PC-9 (cell line): Measurements from ENCODE around the gene GLIPR1L2. TPM values are rescaled to one million over a fixed set of nuclear protein-coding genes. Genes with fewer than 3 reads are reported as not detected.

Experiments used
- BruUV-seq: library from RNA; stranded (reverse); fragments of 400-500 nt; replicated peaks from 2 replicates; lab custom pipeline; 2021; lab: Mats Ljungman, UMichigan
- CTCF ChIA-PET: fragments of 300-600 bp; sonication (Branson Sonifier 250); formaldehyde crosslinking; loops from one replicate; lab custom pipeline; 2022; ENCODE audit warnings: antibody characterized with exemption; lab: Charles Lee
- POLR2A ChIA-PET: fragments of 300-600 bp; sonication (Branson Sonifier 250); formaldehyde crosslinking; loops from one replicate; lab custom pipeline; 2022; ENCODE audit warnings: antibody characterized with exemption; ENCODE audit not compliant: unreplicated experiment; lab: Charles Lee
- DNase-seq, 2 experiments: peaks; one replicate each; pipeline versions ENCODE4 v3.0.0 to v3.0.0-alpha.2; 2015 to 2022; ENCODE audit warnings: mixed read lengths in 1 of 2
- H2AFZ ChIP-seq: fragments of 200-600 bp; sonication (generic); 2 replicates; pipeline ENCODE4 v1.8.1; 2017; ENCODE audit warnings: antibody characterized with exemption
- H3F3A ChIP-seq: fragments of 200-600 bp; sonication (generic); 2 replicates; pipeline ENCODE4 v1.8.1; 2017; ENCODE audit warnings: antibody characterized with exemption, mild to moderate bottlenecking, low read depth; ENCODE audit not compliant: insufficient read depth
- H3K27ac ChIP-seq: fragments of 200-600 bp; sonication (generic); 2 replicates; pipeline ENCODE4 v1.6.1; 2016; ENCODE audit warnings: mixed run types
- H3K27me3 ChIP-seq: fragments of 200-600 bp; sonication (generic); 2 replicates; pipeline ENCODE4 v1.6.1; 2016; ENCODE audit warnings: low read depth, mixed run types; ENCODE audit not compliant: insufficient read depth
- H3K36me3 ChIP-seq: fragments of 200-600 bp; sonication (generic); 2 replicates; pipeline ENCODE4 v1.6.1; 2016; ENCODE audit warnings: low read depth, mixed run types
- H3K4me1 ChIP-seq: fragments of 200-600 bp; sonication (generic); replicated peaks from 2 replicates; pipeline ENCODE4 v1.6.1; 2016; ENCODE audit warnings: mixed run types; ENCODE audit not compliant: insufficient read depth
- H3K4me2 ChIP-seq: fragments of 200-600 bp; sonication (generic); 2 replicates; pipeline ENCODE4 v1.6.1; 2017; ENCODE audit warnings: mixed run types
- H3K4me3 ChIP-seq: fragments of 200-600 bp; sonication (generic); 2 replicates; pipeline ENCODE4 v1.6.1; 2016; ENCODE audit warnings: mixed run types
- H3K79me2 ChIP-seq: fragments of 200-600 bp; sonication (generic); 2 replicates; pipeline ENCODE4 v1.6.1; 2017; ENCODE audit warnings: low read depth, mixed run types
- H3K9me2 ChIP-seq: fragments of 200-600 bp; sonication (generic); 2 replicates; pipeline ENCODE4 v1.8.1; 2017; ENCODE audit warnings: mild to moderate bottlenecking; ENCODE audit not compliant: insufficient read depth
- H3K9me3 ChIP-seq: fragments of 200-600 bp; sonication (generic); 2 replicates; pipeline ENCODE4 v1.8.1; 2016; ENCODE audit warnings: low read depth; ENCODE audit not compliant: insufficient read depth
- H4K20me1 ChIP-seq: fragments of 200-600 bp; sonication (generic); 2 replicates; pipeline ENCODE4 v1.8.1; 2017; ENCODE audit not compliant: insufficient read depth
- EZH2 ChIP-seq: fragments of 200-600 bp; sonication (generic); IDR thresholded peaks from 2 replicates; pipeline ENCODE4 v1.8.0; 2017; ENCODE audit warnings: antibody characterized with exemption, low read depth
- intact Hi-C: fragments of 100-400 bp; cut with micrococcal nuclease; formaldehyde crosslinking; loops from one replicate; pipeline ENCODE4 v1.10.0; 2022; ENCODE audit not compliant: unreplicated experiment
- total RNA-seq: library from RNA; stranded (reverse); gene quantifications from 2 replicates; pipeline ENCODE4 v1.2.3, GENCODE V29; 2021
- TF ChIP-seq, protein P1 (sequence below): fragments of 200-600 bp; sonication (generic); conservative IDR thresholded peaks from 2 replicates; pipeline ENCODE4 v1.6.1; 2017; ENCODE audit warnings: mixed run types, antibody characterized with exemption, mild to moderate bottlenecking, moderate library complexity

GLIPR1L2 gene
- total RNA-seq, 1 experiment from 2014 or later: not detected

DNA sequence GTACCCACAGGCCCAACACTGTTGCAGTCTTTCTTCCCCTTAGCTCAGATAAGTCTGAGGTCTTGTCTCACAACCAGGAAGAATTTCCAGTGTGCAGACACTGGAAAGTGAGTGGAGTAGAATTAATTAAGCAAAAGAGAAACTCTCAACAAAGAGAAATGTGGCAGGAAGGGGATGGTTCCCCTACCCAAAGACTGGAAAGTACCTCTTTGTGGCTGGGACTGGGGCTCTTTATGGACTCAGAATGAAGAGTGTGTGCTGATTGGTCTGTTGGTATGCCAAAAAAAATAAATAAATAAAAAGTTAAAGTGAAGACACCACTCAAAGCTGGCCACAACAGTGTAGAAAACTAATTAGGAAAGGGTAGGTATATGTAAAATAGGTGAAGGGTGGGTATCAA lies 30.0 kb upstream of the GLIPR1L2 start:
- POLR2A ChIA-PET: interaction anchor here (0.5 kb wide), 1 partner anchor 202 kb away, joined by 3 read pairs; no protein-coding TSS in a partner anchor
- TF ChIP-seq, protein P1, sequence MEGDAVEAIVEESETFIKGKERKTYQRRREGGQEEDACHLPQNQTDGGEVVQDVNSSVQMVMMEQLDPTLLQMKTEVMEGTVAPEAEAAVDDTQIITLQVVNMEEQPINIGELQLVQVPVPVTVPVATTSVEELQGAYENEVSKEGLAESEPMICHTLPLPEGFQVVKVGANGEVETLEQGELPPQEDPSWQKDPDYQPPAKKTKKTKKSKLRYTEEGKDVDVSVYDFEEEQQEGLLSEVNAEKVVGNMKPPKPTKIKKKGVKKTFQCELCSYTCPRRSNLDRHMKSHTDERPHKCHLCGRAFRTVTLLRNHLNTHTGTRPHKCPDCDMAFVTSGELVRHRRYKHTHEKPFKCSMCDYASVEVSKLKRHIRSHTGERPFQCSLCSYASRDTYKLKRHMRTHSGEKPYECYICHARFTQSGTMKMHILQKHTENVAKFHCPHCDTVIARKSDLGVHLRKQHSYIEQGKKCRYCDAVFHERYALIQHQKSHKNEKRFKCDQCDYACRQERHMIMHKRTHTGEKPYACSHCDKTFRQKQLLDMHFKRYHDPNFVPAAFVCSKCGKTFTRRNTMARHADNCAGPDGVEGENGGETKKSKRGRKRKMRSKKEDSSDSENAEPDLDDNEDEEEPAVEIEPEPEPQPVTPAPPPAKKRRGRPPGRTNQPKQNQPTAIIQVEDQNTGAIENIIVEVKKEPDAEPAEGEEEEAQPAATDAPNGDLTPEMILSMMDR: no peak
- no peak for TF ChIP-seq EZH2
- Histone ChIP-seq H3F3A (no peaks in the 10 kb centered on the region), H2AFZ (no peak overlapping the region), H4K20me1 (no peaks in the 10 kb centered on the region), H3K36me3 (no peaks in the 10 kb centered on the region), H3K9me2 (no peaks in the 10 kb centered on the region), H3K79me2 (no peaks in the 10 kb centered on the region), H3K27me3 (no peaks in the 10 kb centered on the region), H3K4me3 (no peak overlapping the region), H3K9me3 (peaks cover 7% of the 10 kb centered on the region; the same call in 1 of the 2 replicates), H3K4me1 (no peaks in the 10 kb centered on the region), H3K4me2 (no peak overlapping the region), H3K27ac (no peak overlapping the region)
- intact Hi-C loops: no loop called here
- no TSS peak for BruUV-seq
- CTCF ChIA-PET: no interaction called here
- no peak for DNase-seq

DNA sequence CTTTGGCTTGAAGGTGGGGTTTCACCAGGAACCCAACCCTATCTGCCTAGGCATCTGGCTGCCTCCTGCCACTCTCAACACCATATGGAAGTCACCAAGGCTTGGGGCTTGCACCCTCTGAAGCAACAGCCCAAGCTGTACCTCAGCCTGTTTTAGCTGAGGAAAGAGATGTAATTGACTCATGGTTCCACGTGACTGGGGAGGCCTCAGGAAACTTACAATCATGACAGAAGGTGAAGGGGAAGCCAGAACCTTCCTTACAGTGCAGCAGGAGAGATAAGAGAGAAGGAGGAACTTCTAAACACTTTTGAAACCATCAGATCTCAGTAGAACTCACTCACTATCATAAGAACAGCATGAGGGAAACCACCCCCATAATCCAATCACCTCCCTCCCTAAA lies 29.5 kb upstream of the GLIPR1L2 start:
- intact Hi-C loops: no loop called here
- DNase-seq: no peak
- H3K9me2 ChIP-seq: no peaks in the 10 kb centered on the region
- no peak for TF ChIP-seq EZH2
- no peak overlapping the region for H2AFZ ChIP-seq
- no peaks in the 10 kb centered on the region for H3F3A ChIP-seq
- no peak overlapping the region for H3K27ac ChIP-seq
- H3K4me1 ChIP-seq: no peaks in the 10 kb centered on the region
- H3K36me3 ChIP-seq: no peaks in the 10 kb centered on the region
- H4K20me1 ChIP-seq: no peaks in the 10 kb centered on the region
- POLR2A ChIA-PET: no interaction called here
- no peak overlapping the region for H3K4me2 ChIP-seq
- BruUV-seq: no TSS peak
- H3K27me3 ChIP-seq: no peaks in the 10 kb centered on the region
- peaks cover 7% of the 10 kb centered on the region; the same call in 1 of the 2 replicates for H3K9me3 ChIP-seq
- H3K4me3 ChIP-seq: no peak overlapping the region
- no peaks in the 10 kb centered on the region for H3K79me2 ChIP-seq
- CTCF ChIA-PET: no interaction called here

DNA sequence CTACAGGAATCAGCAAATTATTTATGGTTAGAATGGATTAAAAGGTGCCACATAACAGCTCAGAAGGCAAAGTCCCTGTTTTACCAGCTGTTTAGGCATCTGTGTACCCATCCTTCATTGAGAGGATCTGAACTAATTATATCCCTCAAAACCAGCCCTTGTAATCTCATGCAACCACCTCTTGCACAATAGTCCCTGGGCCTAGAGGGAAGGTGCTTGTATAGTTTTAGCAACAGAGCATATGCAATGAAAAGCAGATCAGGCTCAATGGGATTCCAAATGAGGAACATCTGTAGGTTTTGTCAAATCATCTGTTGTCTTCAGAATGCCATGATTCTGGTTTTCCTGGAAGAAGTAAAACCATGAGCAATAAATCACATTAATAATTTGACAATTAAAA lies 26.0 kb upstream of the GLIPR1L2 start:
- no peaks in the 10 kb centered on the region for H4K20me1 ChIP-seq
- no peaks in the 10 kb centered on the region for H3K27me3 ChIP-seq
- intact Hi-C loops: no loop called here
- no peaks in the 10 kb centered on the region for H3K79me2 ChIP-seq
- no peaks in the 10 kb centered on the region for H3F3A ChIP-seq
- peaks cover 3% of the 10 kb centered on the region; the same call in 1 of the 2 replicates for H3K9me3 ChIP-seq
- H3K4me2 ChIP-seq: no peak overlapping the region
- H2AFZ ChIP-seq: no peak overlapping the region
- no peak overlapping the region for H3K27ac ChIP-seq
- ChIA-PET POLR2A (no interaction called here), CTCF (no interaction called here)
- DNase-seq: no peak
- H3K4me1 ChIP-seq: no peaks in the 10 kb centered on the region
- H3K36me3 ChIP-seq: no peaks in the 10 kb centered on the region
- H3K4me3 ChIP-seq: no peak overlapping the region
- 0 out of 2 replicates have a peak, but pooled peaks cover 4% of the 10 kb centered on the region for H3K9me2 ChIP-seq
- no peak for TF ChIP-seq EZH2
- TF ChIP-seq, protein P1: no peak
- no TSS peak for BruUV-seq

DNA sequence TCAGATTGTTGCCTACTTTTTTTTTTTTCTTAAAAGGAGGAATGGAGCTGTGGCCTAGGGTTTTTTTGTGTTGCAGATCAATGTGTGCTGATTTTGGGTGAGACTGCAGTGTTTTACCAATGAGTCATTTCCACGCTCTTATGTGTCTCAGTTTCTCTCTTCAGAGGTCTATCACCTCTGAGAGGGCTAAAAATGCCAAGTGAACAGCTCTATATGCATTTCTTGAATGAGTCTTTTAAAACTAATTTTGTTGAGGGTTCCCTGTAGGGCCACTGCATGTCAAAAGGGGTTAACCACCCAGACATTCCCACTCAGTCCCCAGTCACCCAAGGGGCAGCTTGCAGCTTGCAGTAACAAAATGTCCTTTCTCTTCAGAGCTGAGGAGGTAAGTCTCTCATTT lies 24.3 kb upstream of the GLIPR1L2 start:
- Histone ChIP-seq H3K4me3 (no peak overlapping the region), H3F3A (no peaks in the 10 kb centered on the region), H3K27ac (no peak overlapping the region), H3K79me2 (no peaks in the 10 kb centered on the region), H3K9me3 (no peaks in the 10 kb centered on the region; the same call in 1 of the 2 replicates), H3K27me3 (no peaks in the 10 kb centered on the region), H3K4me2 (no peak overlapping the region), H4K20me1 (no peaks in the 10 kb centered on the region), H3K36me3 (no peaks in the 10 kb centered on the region), H3K9me2 (0 out of 2 replicates have a peak, but pooled peaks cover 4% of the 10 kb centered on the region), H2AFZ (no peak overlapping the region), H3K4me1 (no peaks in the 10 kb centered on the region)
- intact Hi-C loops: no loop called here
- no TSS peak for BruUV-seq
- ChIA-PET POLR2A (no interaction called here), CTCF (no interaction called here)
- DNase-seq: no peak
- TF ChIP-seq EZH2: no peak
- TF ChIP-seq, protein P1: no peak
